GM23338 (cell line): Measurements from ENCODE around the gene MLPH. TPM values are rescaled to one million over a fixed set of nuclear protein-coding genes. Genes with fewer than 3 reads are reported as not detected.

ENCODE experiments used
- ATAC-seq: fragments of 200-7000 bp; cut with Tn5 transposase; 3 replicates; pipeline ENCODE4 v1.9.1; 2020
- DNase-seq: peaks from one replicate; pipeline ENCODE4 v3.0.0-alpha.2; 2015; ENCODE audit warnings: low spot score
- H2AFZ ChIP-seq: fragments of 200-600 bp; sonication (generic); 2 replicates; pipeline ENCODE4 v1.8.0; 2016; ENCODE audit warnings: antibody characterized with exemption, mild to moderate bottlenecking, moderate library complexity
- H3F3A ChIP-seq: fragments of 200-600 bp; sonication (generic); replicated peaks from 2 replicates; pipeline ENCODE4 v1.8.0; 2017; ENCODE audit warnings: antibody characterized with exemption, mixed run types, low read depth
- H3K27ac ChIP-seq: fragments of 200-600 bp; sonication (generic); 2 replicates; pipeline ENCODE4 v1.6.1; 2016; ENCODE audit warnings: low read depth
- H3K27me3 ChIP-seq: fragments of 200-600 bp; sonication (generic); 2 replicates; pipeline ENCODE4 v1.8.0; 2016; ENCODE audit warnings: mild to moderate bottlenecking, mixed run types, moderate library complexity; ENCODE audit not compliant: insufficient read depth
- H3K36me3 ChIP-seq: fragments of 200-600 bp; sonication (generic); 2 replicates; pipeline ENCODE4 v1.8.0; 2016; ENCODE audit warnings: mild to moderate bottlenecking; ENCODE audit not compliant: insufficient read depth
- H3K4me1 ChIP-seq: fragments of 200-600 bp; sonication (generic); 2 replicates; pipeline ENCODE4 v1.8.0; 2016; ENCODE audit warnings: mild to moderate bottlenecking, moderate library complexity; ENCODE audit not compliant: insufficient read depth
- H3K4me2 ChIP-seq: fragments of 200-600 bp; sonication (generic); 2 replicates; pipeline ENCODE4 v1.7.1; 2017; ENCODE audit warnings: mixed run types
- H3K4me3 ChIP-seq: fragments of 200-600 bp; sonication (generic); 2 replicates; pipeline ENCODE4 v1.6.1; 2016; ENCODE audit warnings: mixed run types
- H3K79me2 ChIP-seq: fragments of 200-600 bp; sonication (generic); replicated peaks from 2 replicates; pipeline ENCODE4 v1.8.0; 2017; ENCODE audit warnings: mild to moderate bottlenecking; ENCODE audit not compliant: insufficient read depth
- H3K9me2 ChIP-seq: fragments of 200-600 bp; sonication (generic); 2 replicates; pipeline ENCODE4 v1.8.0; 2017; ENCODE audit not compliant: insufficient read depth
- H4K20me1 ChIP-seq: fragments of 200-600 bp; sonication (generic); replicated peaks from 2 replicates; pipeline ENCODE4 v1.8.0; 2017; ENCODE audit warnings: mild to moderate bottlenecking; ENCODE audit not compliant: insufficient read depth
- H3K27ac Mint-ChIP-seq: 2 replicates; pipeline ENCODE4 v1.8.0; 2020; ENCODE audit warnings: inconsistent platforms, mild to moderate bottlenecking, moderate library complexity, mixed read lengths
- H3K27me3 Mint-ChIP-seq: 3 replicates; pipeline ENCODE4 v1.8.0; 2022; ENCODE audit warnings: low read depth, mild to moderate bottlenecking, moderate library complexity, mixed read lengths, inconsistent platforms; ENCODE audit not compliant: insufficient read depth, poor library complexity
- H3K36me3 Mint-ChIP-seq: 3 replicates; pipeline ENCODE4 v1.8.0; 2021; ENCODE audit warnings: low read depth, mild to moderate bottlenecking, inconsistent platforms, moderate library complexity, mixed read lengths
- H3K4me1 Mint-ChIP-seq: 3 replicates; pipeline ENCODE4 v1.8.0; 2020; ENCODE audit warnings: mild to moderate bottlenecking, inconsistent platforms, mixed read lengths
- H3K4me3 Mint-ChIP-seq: 3 replicates; pipeline ENCODE4 v1.8.0; 2021; ENCODE audit warnings: moderate library complexity, mild to moderate bottlenecking, inconsistent platforms, mixed read lengths
- H3K9me3 Mint-ChIP-seq: 3 replicates; pipeline ENCODE4 v1.8.0; 2020; ENCODE audit warnings: moderate library complexity, mild to moderate bottlenecking, inconsistent platforms, mixed read lengths
- CTCF ChIP-seq, 2 experiments: fragments of 200-600 bp in 1 of 2; sonication (generic) in 1 of 2; conservative IDR thresholded peaks; 2 replicates each; pipeline versions ENCODE4 v1.5.1 to v1.6.1; 2016 to 2017; ENCODE audit warnings: antibody characterized with exemption in 2 of 2, low read depth in 2 of 2, mild to moderate bottlenecking in 2 of 2, moderate library complexity in 1 of 2
- EZH2 ChIP-seq: fragments of 200-600 bp; sonication (generic); IDR thresholded peaks from one replicate; pipeline ENCODE4 v1.8.0; 2017; ENCODE audit warnings: antibody characterized with exemption, mild to moderate bottlenecking, low read depth; ENCODE audit not compliant: unreplicated experiment
- JUNB ChIP-seq: IDR thresholded peaks from one replicate; pipeline ENCODE4 v1.6.1; 2016; ENCODE audit warnings: antibody characterized with exemption; ENCODE audit not compliant: unreplicated experiment
- POLR2AphosphoS5 ChIP-seq: IDR thresholded peaks from 2 replicates; pipeline ENCODE4 v1.6.1; 2016; ENCODE audit warnings: antibody characterized with exemption, low read depth
- STAT1 ChIP-seq: IDR thresholded peaks from one replicate; pipeline ENCODE4 v1.6.1; 2016; ENCODE audit warnings: antibody characterized with exemption; ENCODE audit not compliant: unreplicated experiment
- polyA plus RNA-seq: library from polyadenylated mRNA; unstranded; fragments of >200 nt; fragmentation: Nextera tagmentation; extraction: Ambion mirVana; gene quantifications from 2 replicates; pipeline ENCODE4 v1.2.1, GENCODE V29; 2016
- total RNA-seq: library from RNA; depleted of rRNA; stranded (reverse); fragments of >200 nt; shearing (Covaris generic); gene quantifications from 2 replicates; pipeline ENCODE4 v1.2.3, GENCODE V29; 2014
- TF ChIP-seq, protein P1 (sequence below): fragments of 250-450 bp; sonication (Bioruptor Pico); IDR thresholded peaks from 2 replicates; pipeline ENCODE4 v1.5.0; 2020; ENCODE audit warnings: mild to moderate bottlenecking, moderate library complexity
- TF ChIP-seq, protein P2 (sequence below): IDR thresholded peaks from one replicate; pipeline ENCODE4 v1.6.1; 2018; ENCODE audit warnings: antibody characterized with exemption; ENCODE audit not compliant: unreplicated experiment

Gene MLPH
- total and polyA plus RNA-seq, 2 experiments from 2014 or later = 13.6 to 16.5 TPM

- H3K4me3 Mint-ChIP-seq = no peak overlapping the region
- no peaks in the 10 kb centered on the region; the same call in 1 of the 3 replicates for H3K36me3 Mint-ChIP-seq
- Histone ChIP-seq H3K4me2 (no peak overlapping the region), H3K27me3 (no peaks in the 10 kb centered on the region), H4K20me1 (no peaks in the 10 kb centered on the region), H3K9me2 (no peaks in the 10 kb centered on the region), H2AFZ (no peak overlapping the region), H3K27ac (no peak overlapping the region), H3K4me3 (no peak overlapping the region), H3K4me1 (no peaks in the 10 kb centered on the region), H3F3A (no peaks in the 10 kb centered on the region), H3K36me3 (no peaks in the 10 kb centered on the region), H3K79me2 (no peaks in the 10 kb centered on the region)
- no peak for DNase-seq
- no peak overlapping the region for H3K27ac Mint-ChIP-seq
- ATAC-seq = no peak
- H3K9me3 Mint-ChIP-seq = peaks cover 3% of the 10 kb centered on the region; the same call in 1 of the 3 replicates
- TF ChIP-seq, protein P1, sequence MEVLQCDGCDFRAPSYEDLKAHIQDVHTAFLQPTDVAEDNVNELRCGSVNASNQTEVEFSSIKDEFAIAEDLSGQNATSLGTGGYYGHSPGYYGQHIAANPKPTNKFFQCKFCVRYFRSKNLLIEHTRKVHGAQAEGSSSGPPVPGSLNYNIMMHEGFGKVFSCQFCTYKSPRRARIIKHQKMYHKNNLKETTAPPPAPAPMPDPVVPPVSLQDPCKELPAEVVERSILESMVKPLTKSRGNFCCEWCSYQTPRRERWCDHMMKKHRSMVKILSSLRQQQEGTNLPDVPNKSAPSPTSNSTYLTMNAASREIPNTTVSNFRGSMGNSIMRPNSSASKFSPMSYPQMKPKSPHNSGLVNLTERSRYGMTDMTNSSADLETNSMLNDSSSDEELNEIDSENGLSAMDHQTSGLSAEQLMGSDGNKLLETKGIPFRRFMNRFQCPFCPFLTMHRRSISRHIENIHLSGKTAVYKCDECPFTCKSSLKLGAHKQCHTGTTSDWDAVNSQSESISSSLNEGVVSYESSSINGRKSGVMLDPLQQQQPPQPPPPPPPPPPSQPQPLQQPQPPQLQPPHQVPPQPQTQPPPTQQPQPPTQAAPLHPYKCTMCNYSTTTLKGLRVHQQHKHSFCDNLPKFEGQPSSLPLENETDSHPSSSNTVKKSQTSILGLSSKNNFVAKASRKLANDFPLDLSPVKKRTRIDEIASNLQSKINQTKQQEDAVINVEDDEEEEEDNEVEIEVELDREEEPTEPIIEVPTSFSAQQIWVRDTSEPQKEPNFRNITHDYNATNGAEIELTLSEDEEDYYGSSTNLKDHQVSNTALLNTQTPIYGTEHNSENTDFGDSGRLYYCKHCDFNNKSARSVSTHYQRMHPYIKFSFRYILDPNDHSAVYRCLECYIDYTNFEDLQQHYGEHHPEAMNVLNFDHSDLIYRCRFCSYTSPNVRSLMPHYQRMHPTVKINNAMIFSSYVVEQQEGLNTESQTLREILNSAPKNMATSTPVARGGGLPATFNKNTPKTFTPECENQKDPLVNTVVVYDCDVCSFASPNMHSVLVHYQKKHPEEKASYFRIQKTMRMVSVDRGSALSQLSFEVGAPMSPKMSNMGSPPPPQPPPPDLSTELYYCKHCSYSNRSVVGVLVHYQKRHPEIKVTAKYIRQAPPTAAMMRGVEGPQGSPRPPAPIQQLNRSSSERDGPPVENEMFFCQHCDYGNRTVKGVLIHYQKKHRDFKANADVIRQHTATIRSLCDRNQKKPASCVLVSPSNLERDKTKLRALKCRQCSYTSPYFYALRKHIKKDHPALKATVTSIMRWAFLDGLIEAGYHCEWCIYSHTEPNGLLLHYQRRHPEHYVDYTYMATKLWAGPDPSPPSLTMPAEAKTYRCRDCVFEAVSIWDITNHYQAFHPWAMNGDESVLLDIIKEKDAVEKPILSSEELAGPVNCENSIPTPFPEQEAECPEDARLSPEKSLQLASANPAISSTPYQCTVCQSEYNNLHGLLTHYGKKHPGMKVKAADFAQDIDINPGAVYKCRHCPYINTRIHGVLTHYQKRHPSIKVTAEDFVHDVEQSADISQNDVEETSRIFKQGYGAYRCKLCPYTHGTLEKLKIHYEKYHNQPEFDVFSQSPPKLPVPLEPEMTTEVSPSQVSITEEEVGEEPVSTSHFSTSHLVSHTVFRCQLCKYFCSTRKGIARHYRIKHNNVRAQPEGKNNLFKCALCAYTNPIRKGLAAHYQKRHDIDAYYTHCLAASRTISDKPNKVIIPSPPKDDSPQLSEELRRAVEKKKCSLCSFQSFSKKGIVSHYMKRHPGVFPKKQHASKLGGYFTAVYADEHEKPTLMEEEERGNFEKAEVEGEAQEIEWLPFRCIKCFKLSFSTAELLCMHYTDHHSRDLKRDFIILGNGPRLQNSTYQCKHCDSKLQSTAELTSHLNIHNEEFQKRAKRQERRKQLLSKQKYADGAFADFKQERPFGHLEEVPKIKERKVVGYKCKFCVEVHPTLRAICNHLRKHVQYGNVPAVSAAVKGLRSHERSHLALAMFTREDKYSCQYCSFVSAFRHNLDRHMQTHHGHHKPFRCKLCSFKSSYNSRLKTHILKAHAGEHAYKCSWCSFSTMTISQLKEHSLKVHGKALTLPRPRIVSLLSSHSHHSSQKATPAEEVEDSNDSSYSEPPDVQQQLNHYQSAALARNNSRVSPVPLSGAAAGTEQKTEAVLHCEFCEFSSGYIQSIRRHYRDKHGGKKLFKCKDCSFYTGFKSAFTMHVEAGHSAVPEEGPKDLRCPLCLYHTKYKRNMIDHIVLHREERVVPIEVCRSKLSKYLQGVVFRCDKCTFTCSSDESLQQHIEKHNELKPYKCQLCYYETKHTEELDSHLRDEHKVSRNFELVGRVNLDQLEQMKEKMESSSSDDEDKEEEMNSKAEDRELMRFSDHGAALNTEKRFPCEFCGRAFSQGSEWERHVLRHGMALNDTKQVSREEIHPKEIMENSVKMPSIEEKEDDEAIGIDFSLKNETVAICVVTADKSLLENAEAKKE (CRISPR knock-in tag) = no peak
- TF ChIP-seq CTCF (conservative IDR thresholded peaks at IDR 0.05; ENCODE audit: low read depth in 2 of 2) (no peak), JUNB (no peak), STAT1 (no peak), POLR2AphosphoS5 (no peak), EZH2 (no peak)
- TF ChIP-seq, protein P2, sequence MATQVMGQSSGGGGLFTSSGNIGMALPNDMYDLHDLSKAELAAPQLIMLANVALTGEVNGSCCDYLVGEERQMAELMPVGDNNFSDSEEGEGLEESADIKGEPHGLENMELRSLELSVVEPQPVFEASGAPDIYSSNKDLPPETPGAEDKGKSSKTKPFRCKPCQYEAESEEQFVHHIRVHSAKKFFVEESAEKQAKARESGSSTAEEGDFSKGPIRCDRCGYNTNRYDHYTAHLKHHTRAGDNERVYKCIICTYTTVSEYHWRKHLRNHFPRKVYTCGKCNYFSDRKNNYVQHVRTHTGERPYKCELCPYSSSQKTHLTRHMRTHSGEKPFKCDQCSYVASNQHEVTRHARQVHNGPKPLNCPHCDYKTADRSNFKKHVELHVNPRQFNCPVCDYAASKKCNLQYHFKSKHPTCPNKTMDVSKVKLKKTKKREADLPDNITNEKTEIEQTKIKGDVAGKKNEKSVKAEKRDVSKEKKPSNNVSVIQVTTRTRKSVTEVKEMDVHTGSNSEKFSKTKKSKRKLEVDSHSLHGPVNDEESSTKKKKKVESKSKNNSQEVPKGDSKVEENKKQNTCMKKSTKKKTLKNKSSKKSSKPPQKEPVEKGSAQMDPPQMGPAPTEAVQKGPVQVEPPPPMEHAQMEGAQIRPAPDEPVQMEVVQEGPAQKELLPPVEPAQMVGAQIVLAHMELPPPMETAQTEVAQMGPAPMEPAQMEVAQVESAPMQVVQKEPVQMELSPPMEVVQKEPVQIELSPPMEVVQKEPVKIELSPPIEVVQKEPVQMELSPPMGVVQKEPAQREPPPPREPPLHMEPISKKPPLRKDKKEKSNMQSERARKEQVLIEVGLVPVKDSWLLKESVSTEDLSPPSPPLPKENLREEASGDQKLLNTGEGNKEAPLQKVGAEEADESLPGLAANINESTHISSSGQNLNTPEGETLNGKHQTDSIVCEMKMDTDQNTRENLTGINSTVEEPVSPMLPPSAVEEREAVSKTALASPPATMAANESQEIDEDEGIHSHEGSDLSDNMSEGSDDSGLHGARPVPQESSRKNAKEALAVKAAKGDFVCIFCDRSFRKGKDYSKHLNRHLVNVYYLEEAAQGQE = no peak
- H3K27me3 Mint-ChIP-seq = peaks cover 2% of the 10 kb centered on the region
- peaks cover 10% of the 10 kb centered on the region for H3K4me1 Mint-ChIP-seq
These were observed 54.2 kb downstream of the MLPH start for GRCh38 chr2:237541243-237541642.
